BLaER1 (cell line): ENCODE results near the gene OCA2.

Experiments used
- H3K27ac ChIP-seq: shearing (Covaris generic); formaldehyde crosslinking; 2 replicates; pipeline ENCODE4 v1.8.1; 2022
- H3K27me3 ChIP-seq: shearing (Covaris generic); formaldehyde crosslinking; 2 replicates; pipeline ENCODE4 v1.8.1; 2022
- H3K36me3 ChIP-seq: shearing (Covaris generic); formaldehyde crosslinking; 2 replicates; pipeline ENCODE4 v1.8.1; 2022
- H3K4me1 ChIP-seq: shearing (Covaris generic); formaldehyde crosslinking; 2 replicates; pipeline ENCODE4 v1.8.1; 2022
- H3K4me2 ChIP-seq: shearing (Covaris generic); formaldehyde crosslinking; 2 replicates; pipeline ENCODE4 v1.8.1; 2022
- H3K4me3 ChIP-seq: shearing (Covaris generic); formaldehyde crosslinking; 2 replicates; pipeline ENCODE4 v1.8.1; 2022
- H3K9ac ChIP-seq: shearing (Covaris generic); formaldehyde crosslinking; 2 replicates; pipeline ENCODE4 v1.8.1; 2022
- H3K9me3 ChIP-seq: shearing (Covaris generic); formaldehyde crosslinking; 2 replicates; pipeline ENCODE4 v1.8.1; 2022
- H4K20me1 ChIP-seq: shearing (Covaris generic); formaldehyde crosslinking; 2 replicates; pipeline ENCODE4 v1.8.1; 2022
- Cebpa-rat ChIP-seq: shearing (Covaris generic); IDR thresholded peaks from 2 replicates; pipeline ENCODE4 v1.8.1; 2022

Gene OCA2

GRCh38 chr15:28120359-28120640 is 21.2 kb upstream of the OCA2 start:
- Histone ChIP-seq H4K20me1 (peaks cover 17% of the 10 kb centered on the region; the same call in 1 of the 2 replicates), H3K9ac (no peak overlapping the region), H3K27ac (no peak overlapping the region), H3K4me3 (no peak overlapping the region), H3K9me3 (no peaks in the 10 kb centered on the region), H3K4me1 (peaks cover 9% of the 10 kb centered on the region; the same call in 1 of the 2 replicates), H3K4me2 (no peak overlapping the region), H3K36me3 (peaks cover 99% of the 10 kb centered on the region), H3K27me3 (no peaks in the 10 kb centered on the region)
- no peak for TF ChIP-seq Cebpa-rat

GRCh38 chr15:28118531-28118930 is 19.4 kb upstream of the OCA2 start:
- no peaks in the 10 kb centered on the region for H3K27me3 ChIP-seq
- H3K9me3 ChIP-seq: no peaks in the 10 kb centered on the region
- peaks cover 9% of the 10 kb centered on the region; the same call in 1 of the 2 replicates for H3K4me1 ChIP-seq
- no peak overlapping the region for H3K4me3 ChIP-seq
- H3K27ac ChIP-seq: no peak overlapping the region
- no peak overlapping the region for H3K9ac ChIP-seq
- H3K36me3 ChIP-seq: peaks cover 99% of the 10 kb centered on the region
- H4K20me1 ChIP-seq: peaks cover 33% of the 10 kb centered on the region
- no peak overlapping the region for H3K4me2 ChIP-seq
- TF ChIP-seq Cebpa-rat: no peak

DNA sequence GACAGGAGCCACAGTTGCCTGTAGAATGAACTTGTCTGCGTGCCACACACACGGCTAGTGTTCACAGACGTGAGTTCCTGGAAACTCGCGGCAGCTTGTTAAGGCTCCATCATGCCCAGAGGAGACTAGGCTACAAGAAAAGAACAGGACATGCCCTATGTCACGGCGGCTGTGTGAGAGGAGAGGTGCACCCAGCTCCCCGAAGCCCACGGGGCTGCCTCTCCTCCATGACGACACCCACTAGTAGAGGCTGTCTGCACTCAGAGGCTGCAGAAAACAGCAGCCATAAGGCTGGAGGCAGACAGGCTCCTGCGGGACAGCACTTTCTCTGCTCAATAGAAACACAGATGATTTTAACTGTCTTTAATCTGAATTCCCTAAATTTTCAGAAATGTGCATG is 19.0 kb upstream of the OCA2 start:
- no peak overlapping the region for H3K4me3 ChIP-seq
- peaks cover 99% of the 10 kb centered on the region for H3K36me3 ChIP-seq
- H3K4me1 ChIP-seq: peaks cover 9% of the 10 kb centered on the region; the same call in 1 of the 2 replicates
- no peak overlapping the region for H3K27ac ChIP-seq
- peaks cover 36% of the 10 kb centered on the region for H4K20me1 ChIP-seq
- TF ChIP-seq Cebpa-rat: no peak
- H3K4me2 ChIP-seq: no peak overlapping the region
- H3K9ac ChIP-seq: no peak overlapping the region
- no peaks in the 10 kb centered on the region for H3K27me3 ChIP-seq
- H3K9me3 ChIP-seq: no peaks in the 10 kb centered on the region

GRCh38 chr15:28117432-28117990 is 18.4 kb upstream of the OCA2 start:
- H3K4me1 ChIP-seq: peaks cover 9% of the 10 kb centered on the region; the same call in 1 of the 2 replicates
- TF ChIP-seq Cebpa-rat: no peak
- no peak overlapping the region for H3K9ac ChIP-seq
- H3K27ac ChIP-seq: no peak overlapping the region
- H4K20me1 ChIP-seq: peaks cover 33% of the 10 kb centered on the region
- H3K9me3 ChIP-seq: no peaks in the 10 kb centered on the region
- peaks cover 99% of the 10 kb centered on the region for H3K36me3 ChIP-seq
- H3K27me3 ChIP-seq: no peaks in the 10 kb centered on the region
- no peak overlapping the region; the same call in 1 of the 2 replicates for H3K4me2 ChIP-seq
- no peak overlapping the region for H3K4me3 ChIP-seq

DNA sequence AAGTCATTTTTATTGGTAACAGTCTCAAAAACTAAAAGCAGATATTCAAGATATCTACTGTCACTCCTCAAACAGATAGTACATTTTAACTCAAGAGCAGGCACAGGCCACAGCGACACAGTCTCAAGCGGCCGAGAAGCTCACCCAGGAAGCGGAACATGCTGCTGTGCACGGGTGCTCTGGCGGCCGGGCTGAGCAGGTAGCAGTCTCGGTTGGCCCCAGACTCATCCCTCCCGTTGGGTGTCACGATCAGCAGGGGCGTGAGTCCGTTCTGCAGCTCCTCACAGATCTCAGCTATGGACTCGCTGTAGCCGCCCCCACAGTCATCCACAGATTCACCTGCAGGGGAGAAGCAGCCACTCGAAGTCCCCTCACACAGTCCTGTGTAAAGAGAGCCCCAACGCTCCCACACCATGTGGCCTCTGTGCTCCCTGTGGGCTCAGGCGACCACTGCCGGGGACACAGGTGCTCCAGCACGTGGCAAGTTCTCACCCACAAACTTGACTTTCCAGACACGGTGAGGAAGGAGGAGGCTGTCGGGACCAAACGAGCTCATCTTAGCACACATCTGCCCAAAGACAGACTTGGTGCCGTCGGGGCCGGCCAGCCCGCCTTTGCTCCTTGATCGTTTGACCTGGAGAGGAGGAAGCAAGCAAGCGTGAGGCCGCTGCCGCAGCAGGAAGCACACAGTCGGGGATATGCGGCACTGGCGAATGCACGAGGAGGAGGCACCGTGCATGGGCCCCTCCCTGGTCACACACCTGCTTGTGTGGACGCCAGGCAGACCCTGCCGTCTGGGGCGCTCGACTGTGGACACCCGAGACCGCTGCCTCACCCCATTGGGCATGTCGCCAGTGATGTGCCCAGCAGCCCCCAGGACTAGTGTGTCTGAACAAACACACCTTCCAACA is 17.7 kb upstream of the OCA2 start:
- H3K36me3 ChIP-seq: peaks cover 99% of the 10 kb centered on the region
- H3K9ac ChIP-seq: no peak overlapping the region
- TF ChIP-seq Cebpa-rat: no peak
- H3K4me1 ChIP-seq: peaks cover 9% of the 10 kb centered on the region; the same call in 1 of the 2 replicates
- H3K4me2 ChIP-seq: no peak overlapping the region
- H3K9me3 ChIP-seq: no peaks in the 10 kb centered on the region
- no peak overlapping the region for H3K4me3 ChIP-seq
- H4K20me1 ChIP-seq: peaks cover 28% of the 10 kb centered on the region
- no peaks in the 10 kb centered on the region for H3K27me3 ChIP-seq
- no peak overlapping the region for H3K27ac ChIP-seq

DNA sequence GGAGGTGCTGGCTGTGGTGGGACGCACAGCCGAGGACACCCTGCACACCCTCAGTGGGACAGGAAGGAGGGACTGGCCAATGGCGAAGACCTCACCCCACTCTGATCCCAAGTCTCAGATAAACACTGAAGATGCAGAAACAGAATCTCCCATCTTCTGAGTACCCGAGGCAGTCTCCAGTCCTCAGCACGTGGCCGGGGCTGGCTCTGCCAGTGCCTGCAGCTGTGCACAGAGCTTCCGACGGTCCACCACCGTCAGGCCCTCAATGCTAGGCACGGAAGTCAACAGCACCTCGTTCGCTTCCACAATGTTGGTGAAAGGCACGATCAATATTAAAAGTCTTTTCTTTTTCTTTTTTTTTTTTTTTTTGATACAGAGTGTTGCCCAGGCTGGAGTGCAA is 16.8 kb upstream of the OCA2 start:
- H4K20me1 ChIP-seq: peaks cover 29% of the 10 kb centered on the region
- no peak overlapping the region for H3K9ac ChIP-seq
- H3K27ac ChIP-seq: no peak overlapping the region
- H3K4me3 ChIP-seq: no peak overlapping the region
- no peak overlapping the region for H3K4me2 ChIP-seq
- no peak for TF ChIP-seq Cebpa-rat
- H3K4me1 ChIP-seq: peaks cover 9% of the 10 kb centered on the region; the same call in 1 of the 2 replicates
- peaks cover 96% of the 10 kb centered on the region for H3K36me3 ChIP-seq
- H3K27me3 ChIP-seq: no peaks in the 10 kb centered on the region
- H3K9me3 ChIP-seq: no peaks in the 10 kb centered on the region

- Histone ChIP-seq H3K9me3 (no peaks in the 10 kb centered on the region), H3K36me3 (peaks cover 91% of the 10 kb centered on the region), H3K4me3 (no peak overlapping the region), H3K9ac (no peak overlapping the region), H3K27me3 (no peaks in the 10 kb centered on the region), H3K4me2 (no peak overlapping the region), H3K4me1 (peaks cover 9% of the 10 kb centered on the region; the same call in 1 of the 2 replicates), H3K27ac (no peak overlapping the region), H4K20me1 (peaks cover 38% of the 10 kb centered on the region)
- TF ChIP-seq Cebpa-rat: no peak
Observed at GRCh38 chr15:28114721-28115622, 15.9 kb upstream of the OCA2 start.

DNA sequence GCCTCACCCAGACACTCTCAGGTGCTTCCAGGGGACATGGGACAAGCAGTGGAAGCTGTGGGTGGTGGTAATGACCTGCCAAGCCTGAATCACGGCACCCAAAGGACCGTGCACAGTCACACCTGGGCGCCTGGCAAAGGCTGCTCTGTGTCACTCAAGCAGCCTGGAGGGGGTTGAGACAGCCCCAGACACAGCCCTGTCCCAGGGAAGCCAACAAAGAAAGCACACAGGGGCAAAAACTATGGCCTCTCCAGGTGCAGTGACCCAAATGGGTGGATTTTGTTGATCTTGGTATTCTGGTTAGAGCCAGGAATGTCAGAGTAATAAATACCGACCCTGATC is 15.0 kb upstream of the OCA2 start:
- Histone ChIP-seq H3K9ac (no peak overlapping the region), H4K20me1 (peaks cover 46% of the 10 kb centered on the region), H3K4me2 (no peak overlapping the region), H3K36me3 (peaks cover 82% of the 10 kb centered on the region), H3K27me3 (0 out of 2 replicates have a peak, but pooled peaks cover 5% of the 10 kb centered on the region), H3K9me3 (no peaks in the 10 kb centered on the region), H3K4me3 (no peak overlapping the region), H3K4me1 (peaks cover 9% of the 10 kb centered on the region; the same call in 1 of the 2 replicates), H3K27ac (no peak overlapping the region)
- no peak for TF ChIP-seq Cebpa-rat

- Histone ChIP-seq H3K36me3 (peaks cover 77% of the 10 kb centered on the region), H3K27ac (no peak overlapping the region)
Observed at GRCh38 chr15:28113394-28114113, 14.4 kb upstream of the OCA2 start.

More at GRCh38 chr15:28113394-28114113, 14.4 kb upstream of the OCA2 start:
- Histone ChIP-seq H3K4me1 (peaks cover 9% of the 10 kb centered on the region; the same call in 1 of the 2 replicates), H3K9me3 (no peaks in the 10 kb centered on the region), H3K27me3 (peaks cover 5% of the 10 kb centered on the region; the same call in 1 of the 2 replicates), H3K4me3 (no peak overlapping the region), H4K20me1 (peaks cover 51% of the 10 kb centered on the region), H3K9ac (no peak overlapping the region), H3K4me2 (no peak overlapping the region)
- no peak for TF ChIP-seq Cebpa-rat
